Bronchial epithelial cell (primary cell): ENCODE measurements around the gene AMOTL1. TPM values are rescaled to one million over a fixed set of nuclear protein-coding genes. Genes with fewer than 3 reads are reported as not detected.
A peak's percentile ranks its signal among the peaks of the same experiment; 100 is the strongest.

Experiments
- DNase-seq: peaks from one replicate; pipeline ENCODE4 v3.0.0-alpha.2; 2010; ENCODE audit warnings: low read depth
- FAIRE-seq: peaks from 2 replicates; lab custom pipeline; 2011; peaks lifted over from hg19 to GRCh38; lab: Jason Lieb, UNC
- H3K27me3 ChIP-seq: 2 replicates; pipeline ENCODE4 v1.5.1; 2011; ENCODE audit warnings: low read length; ENCODE audit not compliant: control insufficient read depth, insufficient read depth
- H3K36me3 ChIP-seq: 2 replicates; pipeline ENCODE4 v1.5.1; 2011; ENCODE audit warnings: low read length; ENCODE audit not compliant: control insufficient read depth, insufficient read depth
- H3K4me3 ChIP-seq: 2 replicates; pipeline ENCODE4 v1.5.1; 2011; ENCODE audit warnings: mild to moderate bottlenecking, low read depth, low read length, control low read depth
- total RNA-seq: library from RNA; depleted of rRNA; stranded (reverse); fragments of >200 nt; gene quantifications from 2 replicates; pipeline ENCODE4 v1.2.1, GENCODE V29; 2014
- TF ChIP-seq, protein P1 (sequence below): IDR thresholded peaks from 2 replicates; pipeline ENCODE4 v1.5.1; 2011; ENCODE audit warnings: mild to moderate bottlenecking, moderate library complexity, low read length, control low read depth, inconsistent platforms; ENCODE audit not compliant: insufficient read depth, severe bottlenecking

Gene AMOTL1
- total RNA-seq, 1 donor from 2014 or later: 64.8 TPM

DNA sequence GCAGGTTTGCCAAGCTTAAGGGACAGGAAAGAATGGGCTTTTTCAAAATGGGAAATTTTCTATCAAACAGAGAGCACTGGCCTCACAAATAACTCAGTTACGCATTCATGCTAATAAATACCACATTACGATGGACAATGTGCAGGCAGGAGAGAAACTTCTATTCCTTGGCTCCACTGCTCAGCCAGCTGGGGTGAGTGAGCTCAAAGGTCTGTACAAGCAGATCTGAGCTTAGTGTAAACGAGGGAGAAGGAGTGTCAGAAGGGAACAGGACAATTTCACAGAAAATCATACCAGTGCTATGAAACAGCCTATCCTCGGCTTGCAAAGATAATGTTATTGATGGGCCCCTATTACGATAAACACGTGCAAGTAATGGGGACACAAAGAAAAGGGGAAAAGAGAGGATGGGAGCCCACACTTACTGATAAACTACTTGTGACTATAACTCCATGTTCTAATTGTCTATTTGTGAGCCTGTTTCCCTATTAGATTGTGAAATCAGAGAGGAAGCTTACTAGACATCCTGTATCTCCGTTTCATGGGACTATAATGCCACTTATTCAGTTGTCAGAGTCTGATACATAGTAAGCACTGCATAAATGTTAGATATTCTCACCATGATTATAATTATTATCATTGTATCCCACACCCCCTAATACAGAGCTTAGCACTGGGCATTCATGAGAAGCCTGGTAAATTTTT, 46.3 kb downstream of the AMOTL1 start:
- FAIRE-seq (no peak), DNase-seq (no peak)
- Histone ChIP-seq H3K36me3 (peaks cover 9% of the 10 kb centered on the region), H3K4me3 (no peak overlapping the region), H3K27me3 (no peaks in the 10 kb centered on the region)
- TF ChIP-seq, protein P1, sequence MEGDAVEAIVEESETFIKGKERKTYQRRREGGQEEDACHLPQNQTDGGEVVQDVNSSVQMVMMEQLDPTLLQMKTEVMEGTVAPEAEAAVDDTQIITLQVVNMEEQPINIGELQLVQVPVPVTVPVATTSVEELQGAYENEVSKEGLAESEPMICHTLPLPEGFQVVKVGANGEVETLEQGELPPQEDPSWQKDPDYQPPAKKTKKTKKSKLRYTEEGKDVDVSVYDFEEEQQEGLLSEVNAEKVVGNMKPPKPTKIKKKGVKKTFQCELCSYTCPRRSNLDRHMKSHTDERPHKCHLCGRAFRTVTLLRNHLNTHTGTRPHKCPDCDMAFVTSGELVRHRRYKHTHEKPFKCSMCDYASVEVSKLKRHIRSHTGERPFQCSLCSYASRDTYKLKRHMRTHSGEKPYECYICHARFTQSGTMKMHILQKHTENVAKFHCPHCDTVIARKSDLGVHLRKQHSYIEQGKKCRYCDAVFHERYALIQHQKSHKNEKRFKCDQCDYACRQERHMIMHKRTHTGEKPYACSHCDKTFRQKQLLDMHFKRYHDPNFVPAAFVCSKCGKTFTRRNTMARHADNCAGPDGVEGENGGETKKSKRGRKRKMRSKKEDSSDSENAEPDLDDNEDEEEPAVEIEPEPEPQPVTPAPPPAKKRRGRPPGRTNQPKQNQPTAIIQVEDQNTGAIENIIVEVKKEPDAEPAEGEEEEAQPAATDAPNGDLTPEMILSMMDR: no peak

- no peak for FAIRE-seq
- H3K36me3 ChIP-seq: peaks cover 11% of the 10 kb centered on the region
- no peak for DNase-seq
Measured at GRCh38 chr11:94815705-94816344, 47.7 kb downstream of the AMOTL1 start.

GRCh38 chr11:94820480-94820879, 52.3 kb downstream of the AMOTL1 start:
- FAIRE-seq: no peak

More at GRCh38 chr11:94815705-94816344, 47.7 kb downstream of the AMOTL1 start:
- TF ChIP-seq, protein P1: no peak
- H3K4me3 ChIP-seq: no peak overlapping the region
- no peaks in the 10 kb centered on the region for H3K27me3 ChIP-seq

GRCh38 chr11:94821439-94821838, 53.3 kb downstream of the AMOTL1 start:
- Histone ChIP-seq H3K36me3 (peaks cover 15% of the 10 kb centered on the region), H3K27me3 (no peaks in the 10 kb centered on the region), H3K4me3 (no peak overlapping the region)
- DNase-seq (no peak), FAIRE-seq (peak; percentile 50)
- TF ChIP-seq, protein P1: no peak

More at GRCh38 chr11:94820480-94820879, 52.3 kb downstream of the AMOTL1 start:
- no peak overlapping the region for H3K4me3 ChIP-seq
- TF ChIP-seq, protein P1: no peak
- no peak for DNase-seq
- H3K36me3 ChIP-seq: peaks cover 15% of the 10 kb centered on the region
- H3K27me3 ChIP-seq: no peaks in the 10 kb centered on the region

GRCh38 chr11:94822080-94822479, 53.9 kb downstream of the AMOTL1 start:
- Histone ChIP-seq H3K27me3 (no peaks in the 10 kb centered on the region), H3K4me3 (no peak overlapping the region), H3K36me3 (peaks cover 15% of the 10 kb centered on the region)
- TF ChIP-seq, protein P1: no peak
- no peak for DNase-seq
- FAIRE-seq: no peak
